HG03025 (cell line): ENCODE measurements around the gene ALOX12B.
"Not testable (repeated sequence)": the region's sequence is repeated elsewhere in the genome, so short reads cannot be mapped to it uniquely, and the experiment has no call there.

Experiments
- ATAC-seq: cut with Tn5 transposase; IDR thresholded peaks from one replicate; pipeline ENCODE4 v1.9.1; 2021; ENCODE audit warnings: mild to moderate bottlenecking, moderate library complexity; ENCODE audit not compliant: unreplicated experiment, low FRiP score

ALOX12B gene

GRCh38 chr17:8091033-8091687 lies 3.6 kb upstream of the ALOX12B start:
- ATAC-seq, result no peak

GRCh38 chr17:8089728-8090127 lies 2.2 kb upstream of the ALOX12B start:
- ATAC-seq, result no peak

GRCh38 chr17:8087952-8088230 lies 375 bp upstream of the ALOX12B start:
- no peak for ATAC-seq

DNA sequence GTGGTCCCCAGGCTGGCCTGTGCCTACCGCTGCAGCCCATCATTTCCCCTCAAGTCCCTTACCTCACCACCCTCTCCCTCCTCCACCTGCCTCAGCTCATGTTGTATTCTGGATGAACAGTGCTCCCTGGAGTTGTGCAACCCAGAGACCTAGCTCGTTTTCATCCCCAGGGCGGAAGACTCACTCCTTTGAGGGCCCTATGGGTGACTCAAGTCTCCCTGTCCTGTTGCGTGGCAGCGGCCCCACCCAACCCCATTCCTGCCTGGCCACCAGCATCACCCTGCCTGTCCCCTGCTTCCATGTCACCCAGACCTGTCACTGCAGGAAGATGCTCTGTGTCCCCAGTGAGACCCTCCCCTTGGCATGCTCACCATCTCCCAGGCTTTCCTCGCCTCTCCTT lies 3.3 kb downstream of the ALOX12B start:
- ATAC-seq, result no peak

GRCh38 chr17:8082292-8082691 lies 5.2 kb downstream of the ALOX12B start:
- no peak for ATAC-seq

GRCh38 chr17:8081876-8082275 lies 5.6 kb downstream of the ALOX12B start:
- ATAC-seq, result no peak

DNA sequence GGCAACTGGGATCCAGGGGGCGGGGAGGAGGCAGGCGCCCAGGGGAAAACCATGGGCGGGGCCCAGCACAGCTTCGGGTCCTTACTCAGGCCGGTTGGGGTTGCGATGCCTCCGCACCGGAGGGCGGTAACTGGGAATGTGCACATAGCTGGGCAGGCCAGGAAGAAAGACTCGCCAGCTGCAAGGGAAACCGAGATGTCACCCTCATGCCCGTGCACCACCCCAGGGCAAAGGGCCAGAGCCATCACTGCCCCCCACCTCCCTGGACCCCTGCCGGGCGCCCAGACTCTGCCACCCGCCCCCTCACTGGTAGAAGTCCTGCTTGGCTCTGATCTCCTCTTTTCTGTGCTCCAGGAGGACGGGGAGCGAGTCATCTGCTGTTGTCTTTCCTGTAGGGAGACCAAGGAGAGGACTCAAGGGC lies 6.7 kb downstream of the ALOX12B start:
- no peak for ATAC-seq

- ATAC-seq, result no peak
These were observed 7.2 kb downstream of the ALOX12B start for GRCh38 chr17:8080208-8080798.

GRCh38 chr17:8079291-8080207 lies 8.0 kb downstream of the ALOX12B start:
- ATAC-seq, result no peak

- ATAC-seq, result not testable (repeated sequence)
These were observed 9.6 kb downstream of the ALOX12B start for GRCh38 chr17:8077939-8078338.

DNA sequence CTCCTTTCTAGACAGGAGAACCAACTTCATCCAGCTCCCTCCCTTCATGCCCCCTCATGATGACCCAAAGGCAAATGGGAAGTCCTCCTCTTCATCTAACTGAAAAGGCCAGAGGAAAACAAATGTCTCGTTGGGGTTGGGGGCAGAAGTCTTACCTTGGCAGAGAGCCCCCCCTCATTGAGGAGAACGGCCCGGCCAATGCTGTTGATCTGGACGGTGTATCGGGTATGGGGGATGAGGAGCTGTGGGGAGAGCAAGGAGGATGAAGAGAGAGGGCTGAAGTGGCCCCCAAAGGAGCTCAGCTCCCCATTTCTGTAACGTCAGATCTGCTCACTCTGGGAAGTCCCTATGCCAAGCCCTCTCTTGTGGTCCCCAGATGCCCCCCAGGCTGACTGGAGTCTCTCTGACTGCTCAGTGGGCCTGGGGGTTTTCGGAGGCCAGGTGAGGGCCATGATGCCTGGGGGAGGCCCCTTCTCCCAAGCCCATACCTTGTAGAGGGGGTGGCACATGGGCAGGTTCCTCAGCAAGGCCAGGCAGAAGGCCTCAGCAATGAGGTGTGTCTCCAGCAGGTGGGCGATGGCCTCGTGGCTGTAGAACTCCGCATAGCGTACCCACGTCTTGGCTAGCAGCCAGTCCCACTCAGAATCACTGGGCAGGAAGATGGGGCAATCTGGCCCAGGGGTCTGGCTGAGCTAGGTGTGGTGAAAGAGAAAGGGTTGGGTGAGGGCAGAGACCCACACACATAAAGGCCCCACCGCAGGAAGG lies 10.8 kb downstream of the ALOX12B start:
- no peak for ATAC-seq

DNA sequence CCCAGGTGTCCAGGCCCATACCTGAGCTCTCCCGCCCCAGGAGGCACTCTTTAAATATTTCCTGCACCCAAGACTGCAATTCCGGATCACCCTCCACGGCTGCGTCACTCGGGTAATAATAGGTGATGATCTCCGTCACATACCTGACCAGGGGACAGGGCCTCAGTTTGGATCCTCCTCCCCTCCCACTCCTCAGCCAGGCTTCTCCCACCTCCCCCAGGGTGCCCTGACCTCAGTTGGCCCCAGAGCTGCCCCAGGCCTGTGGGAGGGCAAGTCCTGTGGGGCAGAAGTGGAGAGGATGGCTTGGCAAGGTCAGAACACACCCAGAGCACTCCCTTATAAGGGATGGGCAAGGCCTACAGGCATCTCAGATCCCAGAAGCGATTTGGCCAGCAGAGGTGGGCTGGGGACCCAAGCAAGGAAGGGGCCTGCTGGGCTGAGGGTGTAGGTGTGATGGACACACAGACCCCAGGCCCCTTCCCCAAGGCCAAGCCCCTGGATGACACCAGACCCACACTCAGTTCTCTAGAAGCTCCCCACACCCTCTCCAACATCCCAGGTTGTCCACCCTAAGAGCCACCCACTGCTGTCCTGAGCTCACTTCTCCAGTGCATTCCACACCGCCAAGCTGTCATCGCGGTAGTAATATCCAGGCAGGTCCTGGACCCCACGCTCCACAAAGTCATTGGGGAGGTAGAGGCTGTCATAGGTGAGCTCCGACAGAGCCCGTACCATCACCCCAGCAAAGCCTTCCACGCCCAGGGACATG lies 11.8 kb downstream of the ALOX12B start:
- no peak for ATAC-seq

DNA sequence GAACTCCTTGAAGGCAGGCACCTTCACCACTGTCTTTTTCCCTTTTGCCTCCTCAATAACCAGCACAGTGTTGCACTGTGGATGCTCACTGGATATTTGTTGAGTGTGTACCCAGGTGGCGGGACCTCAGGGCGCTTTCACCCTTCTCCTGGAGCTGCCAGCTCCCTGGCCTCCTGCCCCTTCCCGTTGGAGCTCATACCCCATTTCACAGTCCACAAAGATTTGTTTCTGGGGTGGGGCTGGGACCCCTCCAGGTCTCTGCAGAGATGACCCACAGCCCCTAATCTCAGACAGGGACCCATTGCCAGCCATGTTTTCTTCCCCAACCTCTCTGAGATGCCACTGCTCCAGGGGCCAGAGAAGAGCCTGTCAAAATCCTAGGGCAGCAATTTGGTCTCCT lies 12.4 kb downstream of the ALOX12B start:
- no peak for ATAC-seq

- ATAC-seq, result no peak
These were observed 13.0 kb downstream of the ALOX12B start for GRCh38 chr17:8074554-8074953.

GRCh38 chr17:8073627-8074484 lies 13.7 kb downstream of the ALOX12B start:
- no peak for ATAC-seq

GRCh38 chr17:8072729-8073461 lies 14.6 kb downstream of the ALOX12B start:
- ATAC-seq, result no peak

GRCh38 chr17:8072341-8072728 lies 15.2 kb downstream of the ALOX12B start:
- ATAC-seq, result no peak

- no peak for ATAC-seq
These were observed 16.0 kb downstream of the ALOX12B start for GRCh38 chr17:8071496-8071895.

DNA sequence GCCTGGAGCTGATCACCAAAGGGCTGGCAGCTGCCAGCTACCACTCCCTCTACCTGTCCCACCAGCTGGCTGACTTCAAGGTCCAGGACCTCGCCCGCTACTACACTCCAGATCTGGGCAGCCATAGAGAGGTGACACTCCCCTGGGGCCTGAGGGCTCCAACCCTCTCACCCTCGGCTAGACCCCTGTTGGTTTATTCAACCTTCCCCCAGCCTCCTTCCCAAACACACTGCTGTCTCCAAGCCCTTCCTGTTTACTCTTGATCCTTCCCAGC lies 18.0 kb downstream of the ALOX12B start:
- ATAC-seq, result no peak
